ENCODE data around the gene TXNDC17.
"Not testable (repeated sequence)": the region's sequence is repeated elsewhere in the genome, so short reads cannot be mapped to it uniquely, and the experiment has no call there.

Gene TXNDC17

DNA sequence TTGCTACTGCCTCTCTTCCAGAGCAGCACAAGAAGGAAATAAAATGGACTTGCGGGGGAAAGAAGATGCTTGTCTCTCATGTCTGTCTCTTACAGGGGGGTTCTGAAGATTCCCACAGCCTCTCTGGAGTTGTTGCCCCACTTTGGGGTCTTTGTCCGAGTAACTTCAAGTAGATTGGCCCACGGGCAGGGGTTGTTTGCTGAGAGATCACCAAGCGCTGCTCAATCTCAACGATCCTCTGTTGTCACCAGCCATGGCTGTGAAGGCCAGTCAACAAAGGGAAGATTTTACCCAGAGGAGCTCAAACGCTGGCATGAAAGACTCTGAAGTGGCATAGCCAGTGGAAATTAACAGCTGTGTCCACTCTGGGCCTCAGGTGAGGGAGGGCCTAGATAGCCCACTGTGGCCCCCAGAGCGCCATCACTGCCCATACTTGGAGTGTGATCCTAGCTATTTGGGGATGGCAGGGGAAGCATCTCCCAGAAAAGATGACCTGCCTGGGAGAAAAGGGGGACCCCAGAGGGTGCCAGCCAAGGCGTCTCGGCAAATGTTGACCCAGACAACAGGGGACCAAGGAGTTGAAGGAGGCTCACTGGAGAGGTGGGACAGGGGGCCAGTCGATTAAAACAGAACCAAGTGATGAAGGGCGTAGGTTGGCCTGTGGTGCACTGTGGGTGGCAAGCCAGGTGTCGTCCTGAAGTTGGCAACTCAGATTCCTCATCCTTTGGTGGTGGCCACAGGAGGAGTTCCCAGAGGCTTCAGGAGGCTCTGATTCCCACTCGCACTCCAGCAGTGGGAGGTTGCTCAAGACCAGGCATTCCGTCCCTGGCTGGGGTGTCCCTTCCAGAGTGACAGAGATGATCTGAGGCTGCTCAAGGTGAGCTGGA lies 44.3 kb downstream of the TXNDC17 start:
- no peak for DNase-seq

DNA sequence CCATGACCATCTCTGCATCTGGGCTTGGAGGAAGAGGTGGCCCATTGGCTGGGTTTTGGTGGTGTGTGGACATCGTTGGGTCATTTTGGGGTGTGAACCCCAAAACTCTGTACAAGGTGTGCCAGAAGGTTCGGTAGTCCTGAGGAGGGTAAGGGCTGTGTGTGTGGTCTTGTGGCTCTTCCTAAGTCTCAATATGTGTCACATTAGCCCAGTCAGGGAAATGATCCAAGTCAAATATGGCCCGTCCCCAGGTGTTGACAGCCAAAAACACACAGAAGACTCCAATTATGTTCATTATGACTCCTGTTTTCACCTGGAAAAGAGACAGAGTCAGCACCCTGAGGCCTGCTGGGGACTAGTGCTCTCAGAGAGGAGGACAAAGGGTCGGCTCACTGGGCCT lies 45.2 kb downstream of the TXNDC17 start:
- DNase-seq = no peak

DNA sequence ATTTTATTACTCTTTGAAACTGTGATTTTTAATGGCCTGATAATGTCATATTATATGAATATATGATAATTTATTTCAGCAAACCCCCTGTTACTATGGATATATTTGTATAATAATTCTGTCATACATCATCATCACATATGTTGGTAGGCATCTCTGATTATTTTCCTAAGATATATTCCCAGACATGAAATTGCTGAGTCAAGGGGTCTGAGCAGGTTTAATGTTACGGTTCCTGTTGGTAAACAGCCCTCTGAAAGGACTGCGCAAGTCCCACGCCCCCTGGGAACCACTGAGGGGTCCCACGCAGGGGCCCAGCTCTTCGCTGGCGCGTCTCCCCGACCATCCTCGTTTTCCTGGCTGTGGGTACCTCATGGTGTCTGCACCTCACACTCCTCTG lies 48.1 kb downstream of the TXNDC17 start:
- DNase-seq = no peak

DNA sequence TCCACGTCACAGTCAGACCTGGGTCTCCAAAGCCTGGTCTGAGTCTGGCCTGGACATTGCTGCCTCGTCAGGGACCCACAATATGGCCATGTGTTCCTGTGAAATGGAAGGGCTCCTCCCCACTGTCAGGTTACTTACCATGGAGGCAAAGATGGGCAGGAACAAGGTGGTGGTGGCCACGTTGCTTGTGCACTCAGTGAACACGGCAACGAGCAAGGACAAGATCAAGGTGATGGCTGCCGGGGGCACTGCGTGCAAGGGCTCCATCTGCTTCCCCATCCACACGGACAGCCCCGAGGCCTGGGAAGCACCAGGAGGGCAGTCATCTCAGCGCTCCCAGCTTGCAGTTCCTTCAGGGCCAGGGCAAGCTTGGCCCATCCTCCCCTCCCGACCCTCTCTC lies 49.8 kb downstream of the TXNDC17 start:
- no peak for DNase-seq

DNA sequence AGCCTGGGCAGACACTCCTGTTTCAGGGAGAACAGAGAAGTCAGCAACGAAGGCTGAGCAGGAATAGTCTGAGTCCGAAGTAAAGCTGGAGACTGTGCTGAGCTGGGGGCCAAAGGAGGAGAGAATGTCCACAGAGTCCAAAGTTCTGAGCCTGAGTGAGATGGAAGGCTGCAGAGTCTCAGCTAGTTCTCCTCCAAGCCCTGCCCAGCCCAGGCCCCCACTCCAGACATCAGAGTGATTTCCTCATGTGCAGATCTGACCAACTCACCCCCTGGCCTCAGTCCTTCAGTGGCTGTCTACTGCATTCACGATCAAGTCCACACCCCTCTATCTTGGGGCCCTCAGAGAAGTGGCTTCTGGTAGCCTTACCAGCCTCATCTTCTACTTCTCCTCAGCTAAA lies 50.7 kb downstream of the TXNDC17 start:
- no peak for DNase-seq

DNA sequence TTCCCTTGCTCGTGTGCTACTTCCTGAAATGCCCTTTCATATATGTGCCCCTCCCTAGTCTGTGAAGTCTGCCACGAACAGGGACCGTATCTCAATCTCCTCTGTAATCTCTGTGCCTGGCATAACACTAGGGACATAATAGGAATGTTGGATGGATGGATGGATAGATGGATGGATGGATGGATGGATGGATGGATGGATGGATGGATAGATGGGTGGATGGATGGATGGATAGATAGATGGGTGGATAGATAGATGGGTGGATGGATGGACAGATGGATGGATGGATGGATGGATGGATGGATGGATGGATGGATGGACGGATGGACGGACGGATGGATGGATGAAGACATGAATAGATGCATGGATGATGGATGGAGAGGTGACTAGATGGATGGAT lies 51.1 kb downstream of the TXNDC17 start:
- not testable (repeated sequence) for DNase-seq
